Subcutaneous adipose tissue (tissue), 4 donors: Measurements from ENCODE around the gene FAM181A. TPM values are rescaled to one million over a fixed set of nuclear protein-coding genes. Genes with fewer than 3 reads are reported as not detected.

Experiments
- CTCF ChIP-seq: fragments of 450-650 bp; IDR thresholded peaks from one replicate; pipeline ENCODE4 v1.5.1; 2016; ENCODE audit warnings: low read depth, mild to moderate bottlenecking, control low read depth, antibody characterized with exemption, moderate library complexity
- total RNA-seq, 4 donors: library from RNA; depleted of rRNA; stranded (reverse); fragments of >200 nt; gene quantifications; one replicate each; pipeline ENCODE4 v1.1.0, GENCODE V29; 2016

FAM181A gene
- total RNA-seq, 4 donors from 2014 or later: not detected

GRCh38 chr14:93897476-93897845 lies 29.7 kb upstream of the FAM181A start:
- TF ChIP-seq CTCF: no peak

- TF ChIP-seq CTCF: no peak
Observed at GRCh38 chr14:93898081-93898611, 29.0 kb upstream of the FAM181A start.

GRCh38 chr14:93898731-93899130 lies 28.4 kb upstream of the FAM181A start:
- TF ChIP-seq CTCF: no peak

- TF ChIP-seq CTCF: no peak
Observed at GRCh38 chr14:93901813-93902212, 25.3 kb upstream of the FAM181A start.

GRCh38 chr14:93902619-93903307 lies 24.4 kb upstream of the FAM181A start:
- TF ChIP-seq CTCF: no peak

- TF ChIP-seq CTCF: no peak
Observed at GRCh38 chr14:93903342-93904184, 23.6 kb upstream of the FAM181A start.

GRCh38 chr14:93905623-93906022 lies 21.5 kb upstream of the FAM181A start:
- no peak for TF ChIP-seq CTCF
